HG02798 (cell line): ENCODE data around the gene MUC20.
"Not testable (repeated sequence)": the region's sequence is repeated elsewhere in the genome, so short reads cannot be mapped to it uniquely, and the experiment has no call there.

ENCODE experiments used
- ATAC-seq: cut with Tn5 transposase; IDR thresholded peaks from one replicate; pipeline ENCODE4 v1.9.1; 2021; ENCODE audit warnings: mild to moderate bottlenecking; ENCODE audit not compliant: unreplicated experiment, poor library complexity

The MUC20 gene

GRCh38 chr3:195725916-195726740 is 5.3 kb downstream of the MUC20 start:
- not testable (repeated sequence) for ATAC-seq

DNA sequence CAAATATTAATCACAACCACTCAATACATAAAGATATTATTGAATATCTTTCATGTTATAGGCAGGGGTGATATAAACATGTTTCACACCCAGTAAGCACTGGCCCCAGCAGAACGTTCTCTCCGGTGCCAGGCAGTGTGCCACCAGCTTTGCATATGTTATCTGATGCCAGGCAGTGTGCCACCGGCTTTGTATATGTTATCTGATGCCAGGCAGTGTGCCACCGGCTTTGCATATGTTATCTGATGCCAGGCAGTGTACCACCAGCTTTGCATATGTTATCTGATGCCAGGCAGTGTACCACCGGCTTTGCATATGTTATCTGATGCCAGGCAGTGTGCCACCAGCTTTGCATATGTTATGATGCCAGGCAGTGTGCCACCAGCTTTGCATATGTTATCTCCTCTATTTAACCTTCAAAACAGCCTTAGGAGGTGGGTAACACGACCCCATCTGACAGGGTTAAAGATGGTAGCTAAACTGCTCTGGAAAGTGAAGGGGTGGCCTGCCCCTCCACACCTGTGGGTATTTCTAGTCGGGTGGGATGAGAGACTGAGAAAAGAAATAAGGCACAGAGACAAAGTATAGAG is 6.9 kb downstream of the MUC20 start:
- ATAC-seq, result no peak

GRCh38 chr3:195728789-195729188 is 8.0 kb downstream of the MUC20 start:
- not testable (repeated sequence) for ATAC-seq

- no peak for ATAC-seq
These were observed 8.9 kb downstream of the MUC20 start for GRCh38 chr3:195729476-195730251.

- ATAC-seq, result no peak
These were observed 10.7 kb downstream of the MUC20 start for GRCh38 chr3:195731356-195731905.

DNA sequence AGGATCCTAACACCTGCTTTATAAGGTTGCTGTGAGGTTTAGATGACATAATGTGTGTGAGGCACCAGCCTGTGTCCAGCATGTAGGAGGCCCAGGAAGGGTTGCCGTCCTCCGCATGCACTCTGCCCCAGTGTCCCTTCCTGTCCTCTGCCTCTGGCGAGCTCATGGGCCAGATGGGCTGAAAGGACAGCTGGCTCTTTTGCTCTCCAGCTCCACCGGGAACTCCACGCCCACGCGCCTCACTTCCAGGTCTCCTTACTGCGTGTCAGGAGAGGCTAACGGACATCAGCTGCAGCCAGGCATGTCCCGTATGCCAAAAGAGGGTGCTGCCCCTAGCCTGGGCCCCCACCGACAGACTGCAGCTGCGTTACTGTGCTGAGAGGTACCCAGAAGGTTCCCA is 12.2 kb downstream of the MUC20 start:
- no peak for ATAC-seq

- no peak for ATAC-seq
These were observed 14.4 kb downstream of the MUC20 start for GRCh38 chr3:195735036-195735695.

DNA sequence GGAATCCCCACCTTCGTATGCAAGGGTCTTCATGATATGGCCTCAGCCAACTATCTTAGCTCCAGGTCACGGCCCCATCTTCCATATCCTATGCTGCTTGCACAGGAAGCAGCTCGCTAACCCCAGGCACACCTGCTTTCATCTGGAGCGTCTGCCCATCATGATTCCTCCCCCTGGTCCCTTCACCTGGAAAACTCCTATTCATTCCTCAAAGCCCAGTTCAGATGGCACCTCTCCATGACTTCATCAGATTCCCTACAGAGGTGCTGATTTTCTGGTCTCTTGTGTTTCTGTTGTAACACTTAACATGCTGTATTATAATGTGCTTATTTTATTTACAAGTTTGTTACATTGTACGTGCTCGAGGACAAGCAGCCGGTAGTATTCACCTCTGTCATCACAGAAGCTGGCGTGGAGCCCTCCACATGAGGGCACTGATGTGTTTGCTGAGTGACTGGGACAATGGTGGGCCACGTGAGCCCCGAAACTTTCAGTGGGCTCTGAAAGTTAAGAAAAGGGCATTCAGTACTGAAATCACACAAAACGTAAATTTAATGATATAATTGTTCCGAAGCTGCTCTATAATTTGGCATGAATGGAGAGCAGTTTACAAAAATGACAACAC is 16.2 kb downstream of the MUC20 start:
- ATAC-seq, result no peak

- ATAC-seq, result not testable (repeated sequence)
These were observed 17.0 kb downstream of the MUC20 start for GRCh38 chr3:195737782-195738181.

DNA sequence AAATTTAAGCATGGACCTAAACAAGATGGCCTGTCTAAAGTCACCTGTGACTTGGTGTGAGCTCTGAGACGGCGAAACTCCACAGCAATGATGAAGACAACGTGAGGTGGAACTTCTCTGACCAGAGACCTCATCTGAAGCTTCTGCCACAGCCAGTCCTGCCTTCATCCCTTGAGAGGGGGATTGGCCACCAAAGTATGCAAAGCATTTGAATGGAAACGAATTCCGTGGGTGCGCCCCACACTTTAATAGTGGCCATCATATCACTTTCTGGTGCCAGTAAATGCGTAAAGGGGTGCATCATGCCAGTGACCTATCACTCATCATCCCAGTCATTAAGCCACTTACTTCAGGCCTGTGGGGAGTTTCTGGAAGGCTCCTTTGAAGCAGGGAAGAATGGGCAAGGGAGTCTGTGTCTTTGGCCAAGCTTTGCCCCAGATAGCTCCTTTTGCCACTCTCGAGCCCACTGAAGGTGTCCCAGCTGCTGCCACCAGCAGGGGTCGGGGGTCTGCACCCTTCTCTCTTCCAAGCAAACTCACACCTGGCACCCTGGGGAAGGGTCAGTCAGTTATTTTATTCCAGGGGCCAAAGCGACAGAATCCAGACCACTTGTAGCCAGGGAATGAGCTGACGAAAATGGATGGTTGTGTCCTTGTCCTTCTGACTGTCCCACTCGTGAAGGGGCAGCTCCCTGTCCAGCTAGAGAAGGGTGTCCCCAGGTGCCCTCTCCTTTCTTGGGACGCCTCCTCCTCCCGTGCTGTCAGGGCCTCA is 17.7 kb downstream of the MUC20 start:
- ATAC-seq, result no peak

DNA sequence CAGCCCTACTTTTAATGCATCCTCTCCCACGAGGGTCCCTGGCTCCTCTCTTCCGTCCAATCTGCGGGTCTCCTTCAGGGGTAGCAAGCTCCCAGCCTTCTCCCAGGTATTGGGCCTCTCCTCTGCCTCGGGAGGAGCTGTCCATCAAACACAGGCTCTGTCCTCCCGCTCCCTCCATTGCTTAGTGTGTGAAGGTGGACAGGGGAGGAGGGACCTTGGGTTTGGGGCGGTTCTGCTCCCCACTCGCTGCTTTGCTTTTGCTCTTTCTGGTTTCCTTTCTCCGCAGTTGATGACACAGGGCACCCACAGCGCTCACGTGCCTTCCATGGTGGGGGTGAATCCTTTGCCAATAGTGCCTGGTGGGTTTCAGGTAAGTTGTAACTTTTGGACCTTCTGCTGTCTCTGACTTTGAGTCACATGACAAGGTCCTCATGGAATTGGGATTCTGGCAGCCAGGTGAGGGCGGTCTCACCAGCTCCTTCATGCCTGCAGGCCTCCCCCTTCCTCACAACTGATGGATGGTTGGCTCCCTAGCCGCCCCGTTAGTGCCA is 18.9 kb downstream of the MUC20 start:
- ATAC-seq, result no peak

DNA sequence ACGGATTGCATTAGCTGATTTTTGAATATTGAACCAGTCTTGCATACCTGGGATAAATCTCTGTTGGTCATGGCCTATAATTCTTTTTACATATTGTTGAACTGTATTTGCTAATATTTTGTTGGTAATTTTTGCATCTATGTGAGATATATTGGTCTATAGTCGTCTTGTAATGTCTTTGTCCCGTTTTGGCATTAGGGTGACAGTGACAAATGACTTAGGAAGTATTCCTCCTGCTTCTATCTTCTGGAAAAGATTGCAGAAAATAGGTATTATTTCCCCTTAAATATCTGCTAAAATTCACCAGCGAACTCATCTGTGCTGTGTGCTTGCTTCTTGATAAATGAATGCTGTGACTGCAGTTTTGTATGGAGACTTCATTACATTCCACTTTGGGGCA is 23.7 kb downstream of the MUC20 start:
- no peak for ATAC-seq

DNA sequence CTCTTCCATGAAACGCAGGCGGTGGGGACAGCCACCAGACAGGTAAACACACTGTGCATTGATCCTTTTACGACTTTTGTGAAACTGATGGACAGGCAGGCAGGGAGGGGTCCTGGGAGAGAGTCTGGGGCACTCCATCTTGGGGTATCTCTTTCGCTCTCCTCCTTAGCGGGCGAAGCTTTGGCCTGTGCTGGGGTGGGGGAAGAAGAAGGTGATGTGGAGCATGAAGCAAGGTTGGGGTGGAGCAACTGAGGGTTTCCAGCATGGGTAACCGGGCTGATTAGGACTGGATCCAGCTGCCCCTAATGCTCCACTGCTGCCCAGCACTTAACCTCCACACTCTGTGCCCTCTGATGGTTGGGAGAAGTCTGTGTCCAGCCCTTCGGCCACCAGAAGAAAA is 25.6 kb downstream of the MUC20 start:
- ATAC-seq, result no peak

DNA sequence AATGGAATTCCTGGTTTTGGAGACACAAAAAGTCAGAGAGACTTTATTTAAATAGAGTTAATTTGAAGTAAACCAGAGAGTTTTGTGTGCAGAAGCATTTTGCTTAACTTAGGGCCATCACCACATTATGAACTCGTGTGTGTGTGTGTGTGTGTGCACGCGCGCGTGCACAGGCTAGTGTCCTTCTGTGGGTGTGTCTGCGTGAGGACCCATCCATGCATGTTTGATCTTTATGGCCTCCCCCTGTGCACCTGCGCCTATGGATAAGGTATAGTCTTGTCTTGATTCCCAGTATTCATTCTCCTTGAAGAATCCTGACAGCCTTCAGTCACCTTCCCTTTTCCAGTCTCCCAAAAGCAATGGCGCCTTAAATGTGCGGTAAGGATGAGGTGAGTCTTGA is 26.0 kb downstream of the MUC20 start:
- no peak for ATAC-seq

DNA sequence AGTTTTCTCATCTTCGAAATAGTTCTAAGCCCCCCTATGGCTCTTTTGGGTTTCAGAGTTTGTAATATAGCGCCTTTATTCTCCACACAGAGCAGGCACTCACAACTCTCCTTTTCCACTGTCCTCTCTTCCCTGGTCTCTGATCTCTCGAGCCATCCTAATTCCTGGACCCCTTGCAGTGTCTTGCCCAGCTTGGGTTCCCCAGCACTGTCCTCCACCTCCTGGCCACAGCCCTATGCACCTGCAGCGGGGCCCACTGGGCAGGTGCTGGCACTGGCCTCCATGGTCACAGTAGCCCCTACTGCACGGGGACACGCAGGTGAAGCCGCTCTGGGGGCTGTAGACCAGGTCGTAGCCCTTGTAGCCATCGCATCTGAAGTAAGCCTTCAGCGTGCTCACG is 27.9 kb downstream of the MUC20 start:
- ATAC-seq, result no peak

GRCh38 chr3:195749101-195749500 is 28.3 kb downstream of the MUC20 start:
- not testable (repeated sequence) for ATAC-seq

DNA sequence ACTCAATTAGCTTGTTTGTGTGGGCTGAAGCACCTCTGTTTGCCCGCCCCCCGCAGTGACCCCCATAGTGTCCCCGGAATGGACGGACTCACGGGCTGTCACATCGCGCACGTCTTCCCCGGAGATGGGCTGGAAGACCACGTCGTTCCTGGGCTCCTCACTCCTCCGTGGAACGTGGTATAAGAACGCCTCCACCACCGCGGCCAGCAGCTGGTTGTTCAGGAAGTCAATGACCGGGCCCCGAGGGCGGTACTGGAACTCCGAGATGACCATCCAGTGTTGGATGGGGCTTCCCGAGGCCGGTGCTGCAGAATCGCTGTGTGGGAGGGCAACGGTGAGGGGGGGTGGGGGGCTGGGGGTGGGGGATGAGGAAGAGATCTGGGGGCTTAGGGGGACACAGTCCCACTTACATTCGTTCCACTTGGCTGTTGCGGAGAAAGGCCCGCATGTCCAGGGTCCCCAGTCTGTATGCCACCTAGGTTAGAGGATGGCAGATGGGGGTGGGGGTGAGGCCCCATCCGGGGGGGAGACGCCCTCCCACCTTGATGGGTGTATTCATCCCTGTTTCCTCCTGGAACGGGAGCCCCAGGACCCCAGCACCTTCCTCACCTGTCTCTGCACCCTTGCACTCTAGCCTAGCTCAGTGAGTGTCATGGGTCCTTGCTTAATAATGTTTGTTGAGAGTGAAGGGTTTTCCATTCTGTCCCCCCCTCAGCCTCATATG is 30.2 kb downstream of the MUC20 start:
- no peak for ATAC-seq

GRCh38 chr3:195751560-195751959 is 30.8 kb downstream of the MUC20 start:
- no peak for ATAC-seq
